SK-N-SH treated with all-trans-retinoic acid at 6 μM for 48 hours (cell line): Measurements from ENCODE around the gene GALNT11.

Source experiments
- ISL1 ChIP-seq: fragments of 250-450 bp; sonication (Bioruptor Pico); IDR thresholded peaks from 2 replicates; pipeline ENCODE4 v2.1.2; 2022; ENCODE audit warnings: mild to moderate bottlenecking, moderate library complexity
- ZC3H10 ChIP-seq: fragments of 250-450 bp; sonication (Bioruptor Pico); IDR thresholded peaks from 2 replicates; pipeline ENCODE4 v1.5.1; 2021; ENCODE audit warnings: mild to moderate bottlenecking, moderate library complexity

- TF ChIP-seq ZC3H10 (CRISPR knock-in tag): no peak
- no peak for TF ChIP-seq ISL1 (CRISPR knock-in tag)
Observed at GRCh38 chr7:151993977-151994676, 31.3 kb upstream of the GALNT11 start.
